Measurements from ENCODE around the gene LYRM4.
A peak's percentile ranks its signal among the peaks of the same experiment; 100 is the strongest.
"Not testable (repeated sequence)": the region's sequence is repeated elsewhere in the genome, so short reads cannot be mapped to it uniquely, and the experiment has no call there.

Gene LYRM4

GRCh38 chr6:5120543-5120942 lies 140.2 kb downstream of the LYRM4 start:
- DNase-seq; in situ Hi-C loops (cut with HindIII; ENCODE audit: low pct_ligation_motif_present, low pct_unique_long_range_greater_than_20kb, low sequenced_read_pairs): not testable (repeated sequence)

- in situ Hi-C loops (cut with HindIII; ENCODE audit: low pct_ligation_motif_present, low pct_unique_long_range_greater_than_20kb, low sequenced_read_pairs): no loop called here
- no peak for DNase-seq
These were observed 140.7 kb downstream of the LYRM4 start for GRCh38 chr6:5120011-5120410.

GRCh38 chr6:5119090-5119951 lies 141.4 kb downstream of the LYRM4 start:
- DNase-seq: peak; percentile 47
- in situ Hi-C loops (cut with HindIII; ENCODE audit: low pct_ligation_motif_present, low pct_unique_long_range_greater_than_20kb, low sequenced_read_pairs): no loop called here

GRCh38 chr6:5116243-5116991 lies 144.3 kb downstream of the LYRM4 start:
- in situ Hi-C loops (cut with HindIII; ENCODE audit: low pct_ligation_motif_present, low pct_unique_long_range_greater_than_20kb, low sequenced_read_pairs): no loop called here
- no peak for DNase-seq

GRCh38 chr6:5115168-5115567 lies 145.6 kb downstream of the LYRM4 start:
- DNase-seq: no peak
- in situ Hi-C loops (cut with HindIII; ENCODE audit: low pct_ligation_motif_present, low pct_unique_long_range_greater_than_20kb, low sequenced_read_pairs): no loop called here

- in situ Hi-C loops (cut with HindIII; ENCODE audit: low pct_ligation_motif_present, low pct_unique_long_range_greater_than_20kb, low sequenced_read_pairs): no loop called here
- DNase-seq: no peak
These were observed 147.7 kb downstream of the LYRM4 start for GRCh38 chr6:5113096-5113495.

GRCh38 chr6:5112066-5112799 lies 148.5 kb downstream of the LYRM4 start:
- in situ Hi-C loops (cut with HindIII; ENCODE audit: low pct_ligation_motif_present, low pct_unique_long_range_greater_than_20kb, low sequenced_read_pairs): no loop called here

GRCh38 chr6:5111626-5112025 lies 149.1 kb downstream of the LYRM4 start:
- no peak for DNase-seq
- in situ Hi-C loops (cut with HindIII; ENCODE audit: low pct_ligation_motif_present, low pct_unique_long_range_greater_than_20kb, low sequenced_read_pairs): no loop called here

More at GRCh38 chr6:5112066-5112799, 148.5 kb downstream of the LYRM4 start:
- DNase-seq: peak; percentile 35

- DNase-seq: no peak
- in situ Hi-C loops (cut with HindIII; ENCODE audit: low pct_ligation_motif_present, low pct_unique_long_range_greater_than_20kb, low sequenced_read_pairs): no loop called here
These were observed 150.5 kb downstream of the LYRM4 start for GRCh38 chr6:5110246-5110645.

- in situ Hi-C loops (cut with HindIII; ENCODE audit: low pct_ligation_motif_present, low pct_unique_long_range_greater_than_20kb, low sequenced_read_pairs): no loop called here
- DNase-seq: no peak
These were observed 151.3 kb downstream of the LYRM4 start for GRCh38 chr6:5109436-5109835.

GRCh38 chr6:5108536-5109150 lies 152.1 kb downstream of the LYRM4 start:
- DNase-seq: no peak
- in situ Hi-C loops (cut with HindIII; ENCODE audit: low pct_ligation_motif_present, low pct_unique_long_range_greater_than_20kb, low sequenced_read_pairs): no loop called here

GRCh38 chr6:5108068-5108467 lies 152.7 kb downstream of the LYRM4 start:
- in situ Hi-C loops (cut with HindIII; ENCODE audit: low pct_ligation_motif_present, low pct_unique_long_range_greater_than_20kb, low sequenced_read_pairs): no loop called here
- no peak for DNase-seq

GRCh38 chr6:5107341-5107740 lies 153.4 kb downstream of the LYRM4 start:
- in situ Hi-C loops (cut with HindIII; ENCODE audit: low pct_ligation_motif_present, low pct_unique_long_range_greater_than_20kb, low sequenced_read_pairs): no loop called here
- no peak for DNase-seq

GRCh38 chr6:5105146-5105545 lies 155.6 kb downstream of the LYRM4 start:
- DNase-seq: no peak
- in situ Hi-C loops (cut with HindIII; ENCODE audit: low pct_ligation_motif_present, low pct_unique_long_range_greater_than_20kb, low sequenced_read_pairs): no loop called here

- no peak for DNase-seq
- in situ Hi-C loops (cut with HindIII; ENCODE audit: low pct_ligation_motif_present, low pct_unique_long_range_greater_than_20kb, low sequenced_read_pairs): no loop called here
These were observed 156.1 kb downstream of the LYRM4 start for GRCh38 chr6:5104667-5105066.

- DNase-seq: no peak
- in situ Hi-C loops (cut with HindIII; ENCODE audit: low pct_ligation_motif_present, low pct_unique_long_range_greater_than_20kb, low sequenced_read_pairs): no loop called here
These were observed 157.5 kb downstream of the LYRM4 start for GRCh38 chr6:5103250-5103649.

- in situ Hi-C loops (cut with HindIII; ENCODE audit: low pct_ligation_motif_present, low pct_unique_long_range_greater_than_20kb, low sequenced_read_pairs): no loop called here
- no peak for DNase-seq
These were observed 158.3 kb downstream of the LYRM4 start for GRCh38 chr6:5102267-5102970.

- in situ Hi-C loops (cut with HindIII; ENCODE audit: low pct_ligation_motif_present, low pct_unique_long_range_greater_than_20kb, low sequenced_read_pairs): no loop called here
- no peak for DNase-seq
These were observed 159.9 kb downstream of the LYRM4 start for GRCh38 chr6:5100806-5101205.
